Measurements from ENCODE around the gene PRG3. TPM values are rescaled to one million over a fixed set of nuclear protein-coding genes. Genes with fewer than 3 reads are reported as not detected.

Gene PRG3
- total RNA-seq, 4 donors from 2014 or later, result not detected

DNA sequence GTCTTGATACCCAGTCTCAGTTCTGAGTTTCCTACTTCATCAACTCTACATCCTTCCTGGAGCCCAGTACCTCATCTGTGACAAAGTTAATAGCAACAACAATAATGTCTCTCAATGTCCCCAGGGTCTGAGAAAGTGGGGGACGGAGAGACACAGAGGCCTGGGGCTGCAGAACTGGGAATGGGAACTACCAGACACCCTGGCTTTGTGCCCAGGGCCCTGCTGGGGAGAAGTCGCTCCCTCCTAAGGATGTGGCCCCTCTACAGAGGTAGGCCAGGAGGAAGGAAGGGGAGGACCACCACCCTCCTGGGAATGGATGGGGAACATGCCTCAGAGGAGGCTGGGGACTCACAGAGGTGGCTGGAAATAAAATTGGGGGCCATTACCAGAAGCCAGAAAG, 5.5 kb downstream of the PRG3 start:
- DNase-seq (ENCODE audit: low spot score in 2 of 2), result no peak
- TF ChIP-seq POLR2AphosphoS5 (IDR thresholded peaks at IDR 0.05) (no peak), EP300 (IDR thresholded peaks at IDR 0.05) (no peak), POLR2A (IDR thresholded peaks at IDR 0.05) (no peak)
- TF ChIP-seq, protein P1, sequence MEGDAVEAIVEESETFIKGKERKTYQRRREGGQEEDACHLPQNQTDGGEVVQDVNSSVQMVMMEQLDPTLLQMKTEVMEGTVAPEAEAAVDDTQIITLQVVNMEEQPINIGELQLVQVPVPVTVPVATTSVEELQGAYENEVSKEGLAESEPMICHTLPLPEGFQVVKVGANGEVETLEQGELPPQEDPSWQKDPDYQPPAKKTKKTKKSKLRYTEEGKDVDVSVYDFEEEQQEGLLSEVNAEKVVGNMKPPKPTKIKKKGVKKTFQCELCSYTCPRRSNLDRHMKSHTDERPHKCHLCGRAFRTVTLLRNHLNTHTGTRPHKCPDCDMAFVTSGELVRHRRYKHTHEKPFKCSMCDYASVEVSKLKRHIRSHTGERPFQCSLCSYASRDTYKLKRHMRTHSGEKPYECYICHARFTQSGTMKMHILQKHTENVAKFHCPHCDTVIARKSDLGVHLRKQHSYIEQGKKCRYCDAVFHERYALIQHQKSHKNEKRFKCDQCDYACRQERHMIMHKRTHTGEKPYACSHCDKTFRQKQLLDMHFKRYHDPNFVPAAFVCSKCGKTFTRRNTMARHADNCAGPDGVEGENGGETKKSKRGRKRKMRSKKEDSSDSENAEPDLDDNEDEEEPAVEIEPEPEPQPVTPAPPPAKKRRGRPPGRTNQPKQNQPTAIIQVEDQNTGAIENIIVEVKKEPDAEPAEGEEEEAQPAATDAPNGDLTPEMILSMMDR (IDR thresholded peaks at IDR 0.05), result no peak
- Histone ChIP-seq H3K36me3 (no peaks in the 10 kb centered on the region), H3K4me3 (no peak overlapping the region), H3K9me3 (no peaks in the 10 kb centered on the region), H3K4me1 (no peaks in the 10 kb centered on the region), H3K27me3 (no peaks in the 10 kb centered on the region), H3K27ac (no peak overlapping the region)
- WGBS, result 68% methylated on average over 2 of the region's 2 CpGs

- DNase-seq (ENCODE audit: low spot score in 2 of 2), result no peak
- Histone ChIP-seq H3K9me3 (no peaks in the 10 kb centered on the region), H3K36me3 (no peaks in the 10 kb centered on the region), H3K4me1 (no peaks in the 10 kb centered on the region), H3K27me3 (no peaks in the 10 kb centered on the region), H3K4me3 (no peak overlapping the region), H3K27ac (no peak overlapping the region)
- 76% methylated on average over 3 of the region's 3 CpGs for WGBS
- TF ChIP-seq EP300 (IDR thresholded peaks at IDR 0.05), result no peak
- TF ChIP-seq POLR2AphosphoS5 (IDR thresholded peaks at IDR 0.05), result no peak
- no peak for TF ChIP-seq POLR2A (IDR thresholded peaks at IDR 0.05)
- TF ChIP-seq, protein P1 (IDR thresholded peaks at IDR 0.05), result no peak
Observed at GRCh38 chr11:57374966-57375365, 6.0 kb downstream of the PRG3 start.

GRCh38 chr11:57373146-57373545, 7.8 kb downstream of the PRG3 start:
- 59% methylated on average over 3 of the region's 3 CpGs for WGBS
- H3K36me3 ChIP-seq, result no peaks in the 10 kb centered on the region
- H3K27me3 ChIP-seq, result no peaks in the 10 kb centered on the region
- H3K9me3 ChIP-seq, result no peaks in the 10 kb centered on the region
- no peak for DNase-seq (ENCODE audit: low spot score in 2 of 2)
- TF ChIP-seq, protein P1 (IDR thresholded peaks at IDR 0.05), result no peak
- H3K4me1 ChIP-seq, result no peaks in the 10 kb centered on the region
- no peak overlapping the region for H3K4me3 ChIP-seq
- no peak overlapping the region for H3K27ac ChIP-seq

DNA sequence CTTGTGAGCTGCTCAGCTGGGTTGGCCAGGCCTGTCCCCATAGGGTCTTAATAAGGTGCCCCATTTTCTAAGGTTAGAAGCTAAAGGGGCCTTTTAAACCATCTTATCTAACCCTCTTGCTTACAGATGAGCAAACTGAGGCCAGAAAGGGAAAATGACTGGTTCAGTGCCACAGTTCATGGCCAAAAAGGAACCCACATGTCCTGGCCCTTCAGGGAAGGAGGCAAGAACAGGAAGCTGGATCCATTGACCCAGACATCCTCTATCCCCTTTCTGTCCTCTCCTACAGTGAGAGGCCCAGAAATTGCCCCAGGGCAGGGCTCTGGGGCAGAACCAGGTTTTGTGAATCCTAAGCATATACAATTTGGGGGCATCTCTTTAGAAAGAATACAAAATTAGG, 10.0 kb downstream of the PRG3 start:
- no peak overlapping the region for H3K4me3 ChIP-seq
- no peak overlapping the region for H3K27ac ChIP-seq
- TF ChIP-seq POLR2A (IDR thresholded peaks at IDR 0.05), result no peak
- TF ChIP-seq, protein P1 (IDR thresholded peaks at IDR 0.05), result no peak
- no peak for TF ChIP-seq EP300 (IDR thresholded peaks at IDR 0.05)
- no peak for TF ChIP-seq POLR2AphosphoS5 (IDR thresholded peaks at IDR 0.05)
- no peaks in the 10 kb centered on the region for H3K27me3 ChIP-seq
- no peak for DNase-seq (ENCODE audit: low spot score in 2 of 2)
- H3K4me1 ChIP-seq, result no peaks in the 10 kb centered on the region
- no peaks in the 10 kb centered on the region for H3K36me3 ChIP-seq
- no peaks in the 10 kb centered on the region for H3K9me3 ChIP-seq

- H3K27ac ChIP-seq, result no peak overlapping the region
- DNase-seq (ENCODE audit: low spot score in 2 of 2), result no peak
- no peak for TF ChIP-seq EP300 (IDR thresholded peaks at IDR 0.05)
- no peak for TF ChIP-seq POLR2A (IDR thresholded peaks at IDR 0.05)
- no peak for TF ChIP-seq POLR2AphosphoS5 (IDR thresholded peaks at IDR 0.05)
- TF ChIP-seq, protein P1 (IDR thresholded peaks at IDR 0.05), result no peak
- 88% methylated on average over 7 of the region's 7 CpGs for WGBS
- no peaks in the 10 kb centered on the region for H3K9me3 ChIP-seq
- no peaks in the 10 kb centered on the region for H3K36me3 ChIP-seq
- no peak overlapping the region for H3K4me3 ChIP-seq
- H3K27me3 ChIP-seq, result no peaks in the 10 kb centered on the region
- H3K4me1 ChIP-seq, result no peaks in the 10 kb centered on the region
Observed at GRCh38 chr11:57370251-57370650, 10.7 kb downstream of the PRG3 start.
